ENCODE results near the gene S100A7. TPM values are rescaled to one million over a fixed set of nuclear protein-coding genes. Genes with fewer than 3 reads are reported as not detected.
"Not testable (repeated sequence)": the region's sequence is repeated elsewhere in the genome, so short reads cannot be mapped to it uniquely, and the experiment has no call there.

Gene S100A7
- total and polyA plus RNA-seq, 3 donors from 2014 or later: not detected

GRCh38 chr1:153417136-153417888 is 43.1 kb downstream of the S100A7 start:
- DNase-seq: no peak
- WGBS, 2 donors: 78 to 79% methylated on average over 8 to 12 of the region's 12 CpGs

GRCh38 chr1:153415850-153416570 is 44.4 kb downstream of the S100A7 start, which contains the start of gene S100A7A:
Gene S100A7A, plus strand, starts transcription at chr1:153416520. Its CDS starts 1,563 bp downstream, at chr1:153418083.
- 78 to 79% methylated on average over 6 of the region's 6 CpGs for WGBS, 2 donors
- no peaks in the 10 kb centered on the region for H3K9me3 ChIP-seq
- TF ChIP-seq POLR2A (IDR thresholded peaks at IDR 0.05) (no peak), CTCF (IDR thresholded peaks at IDR 0.05) (no peak)
- DNase-seq: no peak
- no peaks in the 10 kb centered on the region for H3K27me3 ChIP-seq
- no peak within 1 kb of the TSS for H3K4me3 ChIP-seq
- intact Hi-C loops (cut with DNase I; ENCODE audit: low total_unique reads): no loop called here
- no peak within 1 kb of the TSS for H3K27ac ChIP-seq
- no peaks in the 10 kb centered on the region for H3K36me3 ChIP-seq (ENCODE audit: low read depth, missing control alignments)
- H3K4me1 ChIP-seq: no peaks in the 10 kb centered on the region

More at GRCh38 chr1:153417136-153417888, 43.1 kb downstream of the S100A7 start:
- no peaks in the 10 kb centered on the region for H3K9me3 ChIP-seq
- TF ChIP-seq POLR2A (IDR thresholded peaks at IDR 0.05) (no peak), CTCF (IDR thresholded peaks at IDR 0.05) (no peak)
- no peaks in the 10 kb centered on the region for H3K36me3 ChIP-seq (ENCODE audit: low read depth, missing control alignments)
- H3K4me3 ChIP-seq: no peak overlapping the region
- H3K27me3 ChIP-seq: no peaks in the 10 kb centered on the region
- no peaks in the 10 kb centered on the region for H3K4me1 ChIP-seq
- intact Hi-C loops (cut with DNase I; ENCODE audit: low total_unique reads): no loop called here
- no peak overlapping the region for H3K27ac ChIP-seq

- H3K27me3 ChIP-seq; H3K4me1 ChIP-seq; H3K27ac ChIP-seq; DNase-seq; H3K4me3 ChIP-seq; H3K9me3 ChIP-seq; H3K36me3 ChIP-seq (ENCODE audit: low read depth, missing control alignments); intact Hi-C loops (cut with DNase I; ENCODE audit: low total_unique reads): not testable (repeated sequence)
Measured at GRCh38 chr1:153413961-153414360, 46.5 kb downstream of the S100A7 start.

Other genes with a start within 250 kb of the S100A7 start
- gene PRR9, start 243.1 kb downstream of the S100A7 start, total RNA-seq: 1 to 10 TPM in 1 of 2 donors, under 1 TPM in 1; 0.31 to 2.8 TPM
- gene PRR9, start 243.1 kb downstream of the S100A7 start, polyA plus RNA-seq (ENCODE audit: insufficient read depth, low read depth, low replicate concordance): 3.5 TPM
- under 1 TPM; 0.25 to 0.31 TPM for gene LORICRIN, start 201.0 kb downstream of the S100A7 start, total RNA-seq
- gene LORICRIN, start 201.0 kb downstream of the S100A7 start, polyA plus RNA-seq (ENCODE audit: insufficient read depth, low read depth, low replicate concordance): not detected
- not detected for gene PGLYRP3, start 147.7 kb downstream of the S100A7 start, total RNA-seq
- 0.28 TPM for gene PGLYRP3, start 147.7 kb downstream of the S100A7 start, polyA plus RNA-seq (ENCODE audit: insufficient read depth, low read depth, low replicate concordance)
- gene PGLYRP4, start 111.8 kb downstream of the S100A7 start, total RNA-seq: under 1 TPM in 1 of 2 donors, not detected in 1; 0.12 TPM
- gene PGLYRP4, start 111.8 kb downstream of the S100A7 start, polyA plus RNA-seq (ENCODE audit: insufficient read depth, low read depth, low replicate concordance): 0.17 TPM
- 10 to 100 TPM in 1 of 2 donors, 1 to 10 TPM in 1; 4.6 to 10.7 TPM for gene S100A9, start 102.8 kb downstream of the S100A7 start, total RNA-seq
- gene S100A9, start 102.8 kb downstream of the S100A7 start, polyA plus RNA-seq (ENCODE audit: insufficient read depth, low read depth, low replicate concordance): 36.6 TPM
- not detected for gene S100A12, start 85.0 kb downstream of the S100A7 start, total RNA-seq
- not detected for gene S100A12, start 85.0 kb downstream of the S100A7 start, polyA plus RNA-seq (ENCODE audit: insufficient read depth, low read depth, low replicate concordance)
- 1 to 10 TPM; 1.3 to 3.0 TPM for gene S100A8, start 69.6 kb downstream of the S100A7 start, total RNA-seq
- 20.3 TPM for gene S100A8, start 69.6 kb downstream of the S100A7 start, polyA plus RNA-seq (ENCODE audit: insufficient read depth, low read depth, low replicate concordance)
- gene S100A7A, start 44.1 kb downstream of the S100A7 start, total RNA-seq: not detected
- not detected for gene S100A7A, start 44.1 kb downstream of the S100A7 start, polyA plus RNA-seq (ENCODE audit: insufficient read depth, low read depth, low replicate concordance)
- gene S100A6, start 75.3 kb upstream of the S100A7 start, total RNA-seq: 10 to 100 TPM; 30.9 to 57.4 TPM
- 372 TPM for gene S100A6, start 75.3 kb upstream of the S100A7 start, polyA plus RNA-seq (ENCODE audit: insufficient read depth, low read depth, low replicate concordance)
- 1 to 10 TPM in 1 of 2 donors, not detected in 1; 1.3 TPM for gene S100A5, start 80.3 kb upstream of the S100A7 start, total RNA-seq
- gene S100A5, start 80.3 kb upstream of the S100A7 start, polyA plus RNA-seq (ENCODE audit: insufficient read depth, low read depth, low replicate concordance): not detected
- gene S100A4, start 85.2 kb upstream of the S100A7 start, total RNA-seq: 10 to 100 TPM; 15.8 to 23.8 TPM
- gene S100A4, start 85.2 kb upstream of the S100A7 start, polyA plus RNA-seq (ENCODE audit: insufficient read depth, low read depth, low replicate concordance): 146 TPM
- gene S100A3, start 88.6 kb upstream of the S100A7 start, total RNA-seq: not detected
- gene S100A3, start 88.6 kb upstream of the S100A7 start, polyA plus RNA-seq (ENCODE audit: insufficient read depth, low read depth, low replicate concordance): 0.67 TPM
- gene S100A2, start 105.2 kb upstream of the S100A7 start, total RNA-seq: 1 to 10 TPM; 1.9 to 9.6 TPM
- gene S100A2, start 105.2 kb upstream of the S100A7 start, polyA plus RNA-seq (ENCODE audit: insufficient read depth, low read depth, low replicate concordance): 1.9 TPM
- gene S100A16, start 152.5 kb upstream of the S100A7 start, total RNA-seq: 100 to 1,000 TPM; 158 to 171 TPM
- 126 TPM for gene S100A16, start 152.5 kb upstream of the S100A7 start, polyA plus RNA-seq (ENCODE audit: insufficient read depth, low read depth, low replicate concordance)
- not detected for gene S100A14, start 155.7 kb upstream of the S100A7 start, total RNA-seq
- gene S100A14, start 155.7 kb upstream of the S100A7 start, polyA plus RNA-seq (ENCODE audit: insufficient read depth, low read depth, low replicate concordance): 1.6 TPM
- gene S100A13, start 166.9 kb upstream of the S100A7 start, total RNA-seq: 10 to 100 TPM; 54.2 to 78.2 TPM
- gene S100A13, start 166.9 kb upstream of the S100A7 start, polyA plus RNA-seq (ENCODE audit: insufficient read depth, low read depth, low replicate concordance): 90.9 TPM
- 10 to 100 TPM in 1 of 2 donors, 1 to 10 TPM in 1; 8.2 to 24.0 TPM for gene S100A1, start 167.8 kb upstream of the S100A7 start, total RNA-seq
- 29.8 TPM for gene S100A1, start 167.8 kb upstream of the S100A7 start, polyA plus RNA-seq (ENCODE audit: insufficient read depth, low read depth, low replicate concordance)
- 10 to 100 TPM; 86.1 to 87.8 TPM for gene CHTOP, start 173.4 kb upstream of the S100A7 start, total RNA-seq
- gene CHTOP, start 173.4 kb upstream of the S100A7 start, polyA plus RNA-seq (ENCODE audit: insufficient read depth, low read depth, low replicate concordance): 101 TPM
- 10 to 100 TPM; 57.4 to 61.7 TPM for gene SNAPIN, start 198.1 kb upstream of the S100A7 start, total RNA-seq
- 48.9 TPM for gene SNAPIN, start 198.1 kb upstream of the S100A7 start, polyA plus RNA-seq (ENCODE audit: insufficient read depth, low read depth, low replicate concordance)
- gene ILF2, start 210.3 kb upstream of the S100A7 start, total RNA-seq: 100 to 1,000 TPM; 150 to 153 TPM
- gene ILF2, start 210.3 kb upstream of the S100A7 start, polyA plus RNA-seq (ENCODE audit: insufficient read depth, low read depth, low replicate concordance): 295 TPM
- 1 to 10 TPM; 2.5 to 4.3 TPM for gene NPR1, start 218.0 kb upstream of the S100A7 start, total RNA-seq
- gene NPR1, start 218.0 kb upstream of the S100A7 start, polyA plus RNA-seq (ENCODE audit: insufficient read depth, low read depth, low replicate concordance): 10.7 TPM

All from testis (tissue), 3 donors.